Activated effector memory CD4-positive, alpha-beta T cell treated with anti-CD3 and anti-CD28 coated beads, Interleukin-2, amount 50 U/mL, for 16 hours (primary cell): Measurements from ENCODE around the gene ANAPC2.

Experiments
- DNase-seq: peaks from one replicate; pipeline ENCODE4 v3.0.0-alpha.2; 2020

Gene ANAPC2

DNA sequence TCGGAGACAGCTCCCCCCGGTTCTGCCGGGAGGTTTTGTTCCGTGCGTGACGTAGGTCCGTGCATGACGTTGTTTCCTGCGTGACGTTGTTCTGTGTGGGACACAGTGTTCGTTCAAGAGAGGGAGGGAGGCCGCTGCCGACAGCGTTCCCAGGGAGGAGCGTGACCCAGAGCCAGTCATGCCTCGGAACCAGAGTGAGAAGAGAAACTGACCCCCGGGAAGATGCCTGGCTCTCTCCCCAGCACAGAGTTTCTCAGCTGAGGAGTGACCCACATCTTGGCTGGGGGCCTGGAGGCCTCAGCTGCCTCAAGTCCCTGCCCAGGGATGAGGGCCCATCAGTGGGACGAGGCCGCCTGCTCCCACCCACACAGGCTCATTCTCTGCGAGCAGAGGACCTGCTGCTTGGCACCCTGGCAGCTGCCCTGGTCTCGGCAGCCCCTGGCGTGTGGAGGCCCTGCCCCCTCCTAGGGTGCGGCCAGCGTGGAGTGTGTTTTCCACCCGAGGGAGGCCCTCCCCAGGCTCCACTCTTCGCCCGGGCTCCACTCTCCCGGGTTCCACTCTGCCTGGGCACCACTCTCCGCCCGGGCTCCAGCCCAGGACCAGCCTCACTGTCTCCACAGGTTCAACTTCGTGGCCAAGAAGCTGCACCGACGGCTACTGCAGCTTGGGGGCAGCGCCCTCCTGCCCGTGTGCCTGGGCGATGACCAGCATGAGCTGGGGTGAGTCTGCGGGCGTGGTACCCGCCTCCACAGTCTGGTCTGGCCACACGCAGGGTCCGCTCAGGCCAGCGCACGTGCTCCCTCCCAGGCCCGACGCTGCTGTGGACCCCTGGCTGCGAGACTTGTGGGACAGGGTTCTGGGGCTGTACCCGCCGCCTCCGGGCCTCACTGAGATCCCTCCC lies 25.1 kb upstream of the ANAPC2 start:
- no peak for DNase-seq

DNA sequence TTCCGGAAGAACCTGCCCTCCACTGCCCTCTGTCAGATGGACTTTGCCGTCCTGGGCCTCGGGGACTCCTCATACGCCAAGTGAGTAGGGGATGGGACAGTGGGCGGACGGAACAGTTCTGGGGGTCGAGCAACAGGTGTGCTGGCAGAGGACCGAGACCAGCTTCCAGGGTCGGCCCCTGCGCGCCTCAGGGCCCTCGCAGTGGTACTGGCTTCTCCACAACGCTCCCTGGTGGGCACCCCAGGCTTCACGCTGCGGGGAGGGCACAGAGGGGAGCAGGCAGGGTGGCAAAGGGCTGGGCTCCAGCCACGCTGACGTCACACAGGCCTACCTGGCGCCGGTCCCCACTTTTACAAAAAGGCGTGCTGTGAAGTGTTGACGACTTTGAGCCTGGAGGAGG lies 24.2 kb upstream of the ANAPC2 start:
- DNase-seq, result no peak

DNA sequence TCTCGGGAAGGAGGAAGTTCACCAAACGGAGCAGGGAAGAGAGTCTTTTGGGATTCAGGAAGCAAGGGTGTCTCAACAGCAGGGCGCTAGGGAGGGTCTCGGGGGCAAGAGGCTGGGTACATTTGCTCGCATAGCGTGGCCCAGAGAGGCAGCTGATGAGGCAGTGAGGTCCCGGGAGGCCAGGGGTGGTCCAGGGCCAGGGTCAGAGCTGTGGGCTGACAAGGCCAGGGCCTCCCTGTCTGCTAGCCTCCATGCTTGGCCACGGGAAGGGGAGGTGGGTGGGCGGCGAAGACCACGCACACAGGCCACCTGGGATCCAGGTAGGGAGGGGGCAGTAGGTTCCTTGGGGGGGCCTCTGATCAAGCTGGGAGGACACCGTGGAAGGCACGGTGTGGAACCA lies 23.2 kb upstream of the ANAPC2 start:
- no peak for DNase-seq

DNA sequence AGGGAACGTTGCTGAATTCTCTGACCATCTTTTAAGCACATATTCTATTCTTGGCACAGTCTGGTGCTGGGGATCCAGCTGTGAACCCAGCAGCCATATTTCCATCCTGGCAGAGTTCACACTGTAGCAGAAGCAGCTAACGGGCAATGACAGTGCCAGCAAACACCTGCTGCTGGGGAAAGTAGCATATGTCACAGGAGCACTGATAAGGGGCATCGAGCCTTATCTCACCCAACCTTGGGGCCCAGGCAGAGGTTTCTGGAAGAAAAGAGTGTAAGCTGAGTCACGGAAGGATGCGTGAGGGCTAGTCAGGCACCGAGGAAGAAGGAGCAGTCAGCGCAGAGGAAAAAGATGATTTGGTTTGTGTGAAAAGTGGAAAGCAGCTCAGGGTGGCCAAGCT lies 18.2 kb upstream of the ANAPC2 start:
- no peak for DNase-seq

DNA sequence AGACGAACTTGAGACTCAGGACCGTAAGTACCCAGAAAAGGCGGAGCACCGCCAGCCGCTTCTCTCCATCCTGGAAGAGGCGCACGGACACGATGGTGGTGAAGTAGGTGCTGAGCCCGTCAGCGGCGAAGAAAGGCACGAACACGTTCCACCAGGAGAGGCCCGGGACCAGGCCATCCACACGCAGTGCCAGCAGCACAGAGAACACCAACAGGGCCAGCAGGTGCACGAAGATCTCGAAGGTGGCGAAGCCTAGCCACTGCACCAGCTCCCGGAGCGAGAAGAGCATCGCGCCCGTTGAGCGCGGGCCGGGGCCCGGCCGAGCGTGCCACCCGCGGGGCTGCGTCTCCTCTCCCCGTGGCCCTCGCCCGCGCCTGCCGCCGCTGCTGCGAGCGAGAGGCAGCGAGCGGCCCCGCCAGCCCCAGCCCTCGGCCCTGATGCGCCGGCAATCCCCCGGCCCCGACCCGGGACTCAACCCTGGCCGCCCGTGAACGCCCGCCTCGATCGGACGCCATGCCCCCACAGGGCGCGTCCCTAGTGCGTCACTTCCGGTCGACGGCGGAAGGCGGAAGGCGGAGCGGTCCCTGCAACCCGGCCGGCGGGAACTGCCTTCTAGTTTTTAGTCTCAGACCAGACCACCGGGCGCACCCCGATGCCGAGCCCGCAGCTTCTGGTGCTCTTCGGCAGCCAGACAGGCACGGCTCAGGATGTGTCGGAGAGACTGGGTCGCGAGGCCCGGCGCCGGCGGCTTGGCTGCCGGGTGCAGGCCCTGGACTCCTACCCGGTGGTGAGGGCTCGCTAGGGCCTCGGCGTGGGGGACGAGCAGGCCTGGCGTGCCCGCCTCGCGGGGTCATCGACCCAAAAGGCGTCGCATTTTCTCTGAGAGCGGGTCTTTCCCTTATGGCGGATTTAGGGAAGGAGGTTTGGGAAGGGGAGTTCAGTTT lies 17.0 kb upstream of the ANAPC2 start, which contains the start of the genes NDOR1 and TMEM203:
TSS of gene NDOR1 (plus strand) at position 575 of the 944 bp plus-strand sequence. CDS start at position 653, 78 bp downstream.
TSS of gene TMEM203 (minus strand) at position 523 of the 944 bp plus-strand sequence. CDS start at position 289, 234 bp downstream.
- peak; percentile 98 for DNase-seq

DNA sequence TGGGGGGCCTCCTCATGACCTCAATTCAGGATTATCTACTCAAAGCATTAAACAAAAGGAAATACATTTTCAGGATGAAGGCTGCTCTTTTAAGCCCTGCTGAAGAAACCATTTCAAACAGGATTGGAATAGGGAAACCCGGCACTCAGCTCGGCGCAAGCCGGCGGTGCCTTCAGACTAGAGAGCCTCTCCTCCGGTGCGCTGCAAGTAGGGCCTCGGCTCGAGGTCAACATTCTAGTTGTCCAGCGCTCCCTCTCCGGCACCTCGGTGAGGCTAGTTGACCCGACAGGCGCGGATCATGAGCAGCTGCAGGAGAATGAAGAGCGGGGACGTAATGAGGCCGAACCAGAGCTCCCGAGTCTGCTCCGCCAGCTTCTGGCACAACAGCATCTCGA lies 16.4 kb upstream of the ANAPC2 start:
- no peak for DNase-seq

DNA sequence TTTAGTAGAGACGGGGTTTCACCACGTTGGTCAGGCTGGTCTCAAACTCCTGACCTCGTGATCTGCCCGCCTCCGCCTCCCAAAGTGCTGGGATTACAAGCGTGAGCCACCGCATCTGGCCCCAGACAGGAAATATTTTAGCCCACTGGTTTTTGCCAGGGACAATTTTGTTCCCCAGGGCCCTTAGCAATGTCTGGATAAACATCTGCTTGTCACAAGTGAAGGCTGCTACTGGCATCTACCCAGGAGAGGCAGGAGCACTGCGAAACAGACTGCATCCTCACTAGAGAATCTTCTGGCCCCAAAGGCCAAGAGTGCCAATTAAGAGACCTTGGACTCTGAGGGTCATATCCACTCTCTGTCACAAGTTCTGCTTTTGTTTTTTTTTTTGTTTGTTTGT lies 14.6 kb upstream of the ANAPC2 start:
- no peak for DNase-seq

DNA sequence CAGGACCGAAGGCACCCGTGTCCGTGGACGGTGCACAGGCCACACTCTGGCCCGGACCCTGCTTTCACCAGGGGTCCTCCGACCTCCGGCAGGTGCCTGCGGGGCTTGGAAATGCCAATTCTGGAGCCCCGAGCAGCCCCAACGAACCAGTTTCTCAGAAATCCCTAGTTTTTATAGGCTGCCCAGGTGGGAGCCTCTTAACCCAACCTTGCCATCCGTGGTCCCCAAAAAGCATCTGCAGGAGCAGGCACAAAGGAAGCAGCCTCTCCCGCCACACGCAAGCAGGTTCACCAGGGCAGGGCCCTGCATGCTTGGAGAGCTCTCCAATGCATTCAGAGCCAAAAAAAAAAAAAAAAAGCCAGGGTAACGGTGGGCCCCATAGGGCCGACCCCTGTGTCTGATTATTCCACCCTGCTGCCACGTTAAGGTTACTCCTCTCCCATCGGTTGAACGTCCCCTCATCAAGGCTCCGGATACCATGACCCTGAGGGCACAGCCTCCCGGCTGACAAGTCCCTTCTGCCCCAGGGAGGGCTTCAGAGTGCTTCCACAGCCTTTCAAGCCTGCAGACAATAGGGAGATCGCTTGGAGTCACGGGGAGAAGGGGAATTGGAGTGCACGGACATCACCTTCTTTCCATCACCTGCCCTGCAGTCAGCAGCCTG lies 13.0 kb upstream of the ANAPC2 start:
- no peak for DNase-seq

DNA sequence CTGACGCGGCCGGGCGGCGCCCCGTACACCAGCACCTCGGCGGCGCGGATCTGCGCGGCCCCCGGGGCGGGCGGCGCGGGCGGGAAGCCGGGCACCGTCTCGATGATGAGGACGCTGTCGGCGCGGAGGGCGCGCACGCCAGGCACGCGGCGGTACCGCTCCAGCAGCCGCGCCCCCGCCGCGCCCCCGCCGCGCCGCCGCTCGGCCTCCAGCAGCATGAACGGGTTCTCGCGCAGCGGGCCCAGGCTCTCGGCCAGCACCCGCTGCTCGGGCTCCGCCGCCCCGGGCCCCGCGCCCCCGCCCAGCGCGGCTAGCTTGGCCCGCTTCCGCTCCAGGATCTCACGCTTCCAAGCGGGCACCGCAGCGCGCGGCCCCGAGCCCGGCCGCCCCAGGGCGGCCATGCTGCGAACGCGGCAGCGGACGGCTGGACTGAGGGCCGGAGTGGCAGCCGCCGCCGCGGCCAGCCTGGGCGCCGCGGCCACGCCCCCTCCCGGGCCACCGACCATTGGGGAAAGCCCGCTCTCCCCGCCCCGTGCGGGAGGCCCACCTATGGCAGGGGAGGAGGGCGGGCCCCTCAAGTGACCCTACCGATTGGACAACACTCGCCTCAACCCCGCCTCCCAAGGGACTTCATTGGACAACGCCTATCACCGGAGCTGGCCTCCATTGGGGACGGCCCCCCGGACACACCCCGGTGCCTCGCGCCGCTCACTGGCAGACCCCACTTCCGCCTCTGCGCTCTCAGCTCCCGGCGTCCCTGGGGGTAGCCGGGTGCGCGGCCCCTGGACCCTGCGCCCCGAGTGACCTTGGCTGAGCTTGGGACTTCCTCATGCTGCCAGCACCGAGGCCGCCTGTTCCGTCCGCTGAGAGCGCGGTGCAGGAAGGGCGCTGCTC lies 12.2 kb upstream of the ANAPC2 start, which contains the start of gene TPRN:
TSS of gene TPRN (minus strand) at position 431 of the 894 bp plus-strand sequence. CDS start at position 401, 30 bp downstream.
- DNase-seq, result peak; percentile 100

DNA sequence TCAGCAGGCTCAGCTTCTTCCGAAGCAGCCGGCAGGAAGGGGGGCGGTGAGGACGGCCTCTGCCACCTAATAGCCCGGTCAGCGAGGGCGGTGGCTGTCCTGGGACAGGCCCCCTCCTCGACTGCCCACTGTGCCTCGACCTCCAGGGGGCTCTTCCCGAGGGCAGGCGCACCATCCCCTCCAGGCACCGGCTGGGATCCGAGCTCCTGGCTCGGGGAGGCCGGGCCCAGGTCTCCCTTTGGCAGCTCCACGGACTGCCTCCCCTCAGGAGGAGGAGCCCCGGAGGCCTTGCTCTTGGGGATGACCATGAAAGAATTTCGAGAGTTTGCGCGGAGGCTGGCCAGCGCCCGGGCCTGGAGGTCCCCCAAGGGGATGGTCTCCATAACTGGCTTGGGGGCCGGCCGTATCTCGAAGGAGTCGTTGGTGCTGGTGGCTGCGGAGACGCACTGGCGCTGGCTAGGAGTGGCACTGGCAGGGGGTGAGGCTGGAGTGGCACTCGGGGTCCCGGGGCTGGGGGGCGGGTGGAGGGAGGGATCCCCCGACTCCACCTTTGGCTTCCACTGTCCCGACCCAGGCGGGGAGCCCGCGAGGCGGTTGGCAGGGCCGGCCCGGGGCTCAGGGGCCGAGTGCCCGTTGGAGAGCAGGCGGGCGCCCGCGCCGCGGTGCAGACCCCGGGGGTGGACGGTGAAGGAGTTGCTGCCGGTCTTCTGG lies 11.2 kb upstream of the ANAPC2 start:
- DNase-seq, result no peak

DNA sequence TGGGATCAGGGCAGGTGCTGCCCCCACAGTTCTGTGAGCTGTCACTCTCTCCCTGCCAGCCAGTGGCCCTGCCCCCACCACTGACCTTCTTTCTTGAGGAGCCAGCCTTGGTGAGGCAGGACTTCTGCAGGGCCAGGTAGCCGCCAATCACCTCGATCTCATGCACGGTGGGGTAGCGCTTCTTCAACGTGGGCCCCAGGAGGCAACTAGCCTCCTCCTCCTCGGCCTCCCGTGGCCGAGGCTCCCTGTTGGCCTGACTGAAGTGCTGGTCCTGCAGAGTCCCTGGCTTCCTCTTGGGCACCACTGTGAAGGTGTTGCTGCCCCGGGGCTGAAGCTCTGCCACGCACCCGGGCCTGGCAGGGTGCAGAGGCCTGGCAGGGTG lies 10.5 kb upstream of the ANAPC2 start:
- DNase-seq, result no peak

DNA sequence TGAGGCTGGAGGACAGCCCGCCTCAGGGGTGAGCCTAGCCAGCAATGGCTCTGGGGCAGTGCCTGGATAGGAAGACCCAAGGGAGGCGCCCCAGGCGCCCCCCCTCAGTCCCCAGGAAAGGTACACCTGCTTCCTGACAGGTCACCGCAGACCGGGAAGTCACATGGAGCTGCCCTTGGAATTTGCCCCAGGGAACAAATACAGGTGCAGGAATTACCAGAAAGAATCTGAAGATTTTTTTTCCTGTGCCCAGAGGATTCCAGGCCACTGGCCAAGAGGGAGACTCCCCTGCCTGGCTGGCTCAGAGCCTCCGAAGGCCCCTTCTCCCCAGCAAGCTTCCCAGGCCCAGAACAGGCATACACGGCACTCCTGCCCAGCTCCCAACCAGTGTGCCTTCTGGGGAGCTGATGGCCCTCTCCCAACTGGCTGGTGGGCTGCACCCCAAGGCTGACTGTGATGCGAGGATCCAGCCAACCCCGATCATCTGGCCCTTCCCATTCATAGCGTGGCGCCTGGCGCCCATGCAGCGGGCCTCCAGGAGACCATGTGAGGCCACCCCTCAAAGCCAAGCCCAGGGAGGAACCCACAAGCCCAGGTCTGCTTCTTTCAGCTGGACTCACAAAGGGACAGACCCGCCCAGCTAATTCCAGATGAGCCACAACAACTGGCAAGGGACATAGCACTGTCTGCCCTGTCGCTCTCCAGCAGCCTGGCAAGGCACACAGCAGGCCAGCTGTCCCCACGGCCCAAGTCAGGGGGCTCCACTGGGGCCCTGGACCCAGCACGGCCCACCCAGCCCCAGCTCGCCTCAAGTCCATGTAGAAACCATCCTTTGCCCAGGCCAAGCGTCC lies 9.9 kb upstream of the ANAPC2 start:
- no peak for DNase-seq

DNA sequence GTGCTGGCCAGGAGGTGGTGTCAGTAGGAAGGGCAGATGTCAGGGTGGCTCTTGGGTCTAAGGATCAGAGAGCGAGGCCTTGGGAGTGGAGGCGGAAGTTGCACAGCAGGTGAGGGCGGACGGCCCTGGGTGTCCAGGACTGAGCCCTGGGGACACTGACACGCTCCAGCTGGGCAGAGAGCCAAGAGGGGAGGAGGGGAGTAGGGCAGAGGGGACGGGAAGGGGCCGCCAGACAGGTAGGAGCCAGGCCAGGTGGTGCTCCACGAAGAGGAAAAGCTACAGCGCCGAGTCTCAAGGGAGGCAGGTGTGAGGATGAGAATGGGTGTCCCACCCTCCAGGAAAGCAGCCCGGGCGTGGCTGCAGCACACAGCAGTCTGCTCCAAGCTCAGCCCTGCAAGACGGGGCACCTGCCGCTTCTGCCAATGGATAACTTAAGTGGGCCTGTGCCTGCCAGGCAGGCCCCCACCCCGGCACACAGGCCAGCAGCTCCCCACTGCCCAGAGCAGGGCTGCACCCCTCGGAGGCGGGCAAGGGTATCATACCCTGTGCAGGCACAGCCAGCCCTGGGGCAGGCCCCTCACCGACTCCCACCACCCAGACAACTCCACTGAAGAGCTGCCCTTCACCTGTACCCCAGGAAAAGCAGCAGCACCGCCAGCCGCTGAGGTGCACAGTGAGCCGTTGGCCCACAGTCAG lies 7.3 kb upstream of the ANAPC2 start:
- no peak for DNase-seq

DNA sequence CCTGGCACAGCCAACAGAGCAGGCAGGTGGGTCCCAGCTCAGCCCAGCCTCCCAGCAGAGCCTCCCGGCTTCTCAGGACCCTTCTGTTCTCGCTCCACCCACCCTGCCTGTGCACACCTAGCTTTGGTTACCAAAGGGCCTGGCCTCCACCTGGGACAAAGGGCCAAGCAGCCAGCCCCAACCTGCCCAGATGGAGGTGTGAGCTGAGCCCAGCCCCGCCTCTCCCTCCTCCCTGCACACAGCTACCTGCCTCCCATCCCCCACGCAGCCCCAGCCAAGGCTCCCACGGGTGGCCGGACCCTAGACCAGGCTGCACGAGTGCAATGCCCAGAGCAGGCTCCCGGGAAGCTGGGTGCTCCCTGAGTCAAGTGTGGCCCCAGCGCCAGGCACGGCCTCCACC lies 6.5 kb upstream of the ANAPC2 start:
- DNase-seq, result no peak

DNA sequence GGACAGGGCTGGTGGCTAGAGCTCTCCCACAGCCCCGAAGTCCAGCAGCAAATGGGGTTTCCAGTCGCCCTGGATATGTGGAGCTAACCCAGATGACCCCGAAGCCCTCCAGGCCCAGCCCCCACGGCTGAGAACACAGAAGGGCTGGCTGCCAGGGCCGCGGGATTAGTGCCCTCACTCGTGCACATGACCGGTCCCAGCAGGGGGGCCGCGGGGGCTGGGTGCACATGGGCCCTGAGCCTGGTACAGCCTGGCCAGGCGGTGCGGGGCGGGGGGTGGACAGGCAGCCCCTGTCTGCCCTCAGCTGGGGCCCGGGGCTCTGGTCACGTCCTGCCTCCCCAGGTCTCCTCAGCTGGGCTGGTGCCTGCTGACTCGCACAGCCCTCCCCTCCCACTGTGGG lies 6.0 kb upstream of the ANAPC2 start:
- no peak for DNase-seq

DNA sequence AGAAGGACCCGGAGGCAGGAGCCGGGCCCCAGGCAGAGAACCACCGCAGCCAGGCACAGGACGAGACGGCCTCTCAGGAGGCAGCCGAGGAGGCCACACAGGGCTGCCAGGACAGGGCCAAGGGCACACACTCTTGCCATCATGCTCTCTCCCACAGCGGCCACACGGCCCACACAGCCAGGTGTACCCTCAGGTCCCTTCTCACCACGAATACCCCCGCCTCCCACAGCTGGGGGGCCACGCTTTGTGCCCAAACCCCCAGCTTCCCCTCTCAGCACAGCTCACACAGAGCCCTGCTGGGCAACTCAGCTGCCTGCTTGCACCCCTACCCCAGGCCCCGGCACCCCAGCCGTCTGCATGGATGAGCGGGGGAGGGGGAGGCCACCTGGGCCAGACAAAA lies 5.4 kb upstream of the ANAPC2 start:
- DNase-seq, result no peak

DNA sequence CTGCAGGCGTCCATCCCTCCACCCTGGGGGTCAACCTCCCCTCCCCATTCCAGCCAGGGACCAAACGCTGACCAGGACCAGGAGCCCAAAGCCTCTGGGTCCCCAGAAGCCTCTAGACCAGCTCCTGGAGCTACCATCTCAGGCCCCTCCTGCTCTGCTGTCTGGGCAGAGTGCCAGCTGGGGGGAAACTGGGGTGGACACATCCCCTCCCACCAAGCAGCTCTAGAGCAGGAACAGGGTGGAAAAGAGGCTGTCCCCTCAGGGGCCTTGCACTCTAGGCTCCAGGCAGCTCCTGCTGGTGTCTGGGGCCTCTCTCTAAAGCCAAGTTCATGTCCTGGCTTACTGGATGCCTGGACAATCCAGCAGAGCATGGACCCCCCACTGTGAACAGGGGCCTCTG lies 4.5 kb upstream of the ANAPC2 start:
- DNase-seq, result no peak

DNA sequence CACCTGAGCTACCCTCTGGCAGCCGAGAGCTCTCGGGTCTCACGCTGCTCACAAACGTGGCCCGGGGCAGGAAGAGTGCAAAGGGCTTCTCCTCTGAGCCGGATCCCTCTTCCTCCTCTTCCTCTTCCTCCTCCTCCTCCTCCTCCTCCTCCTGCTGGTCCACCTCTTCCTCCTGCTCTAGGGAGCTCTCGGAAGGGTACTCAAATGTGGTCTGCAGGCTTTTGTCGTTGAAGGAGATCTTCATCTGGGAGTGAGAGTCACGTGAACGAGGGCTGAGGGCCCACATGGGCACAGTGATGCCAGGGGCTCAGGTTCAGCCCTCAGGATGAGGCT lies 4.1 kb upstream of the ANAPC2 start:
- DNase-seq, result no peak

DNA sequence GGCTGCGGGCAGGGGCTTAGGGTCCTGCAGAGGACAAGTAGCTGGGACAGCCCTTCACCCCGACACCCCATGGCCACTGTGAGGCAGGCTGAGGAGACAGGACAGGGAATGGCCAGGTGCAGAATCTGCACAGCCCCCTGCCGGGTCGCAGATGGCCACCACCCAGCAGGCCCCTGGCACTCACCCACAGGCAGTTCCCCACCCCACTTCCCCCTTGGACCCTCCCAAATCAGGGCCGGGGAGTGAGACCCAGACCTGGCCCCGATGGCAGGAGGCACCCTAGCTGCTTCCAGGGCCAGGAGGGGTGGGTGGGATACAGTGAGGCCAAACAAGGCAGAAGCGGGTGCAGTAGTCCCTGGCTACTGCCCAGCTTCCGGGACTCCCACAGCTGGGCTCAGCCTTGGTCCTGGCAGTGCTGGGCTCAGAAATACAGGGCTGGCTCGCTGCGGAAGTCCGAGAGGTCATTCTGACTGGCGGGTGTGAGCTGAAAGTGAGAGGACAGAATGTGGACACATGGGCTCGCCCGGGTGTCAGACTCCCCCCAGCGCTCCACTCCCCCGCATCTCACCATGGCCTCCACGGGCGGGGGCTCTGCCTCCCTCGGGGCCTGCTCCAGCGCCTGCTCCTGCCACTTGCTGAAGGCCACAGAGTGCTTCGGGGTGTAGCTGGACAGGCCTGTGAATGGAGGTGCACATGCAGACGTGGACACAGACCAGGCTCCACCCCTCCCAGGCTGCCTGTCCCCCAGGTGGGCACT lies 3.5 kb upstream of the ANAPC2 start:
- no peak for DNase-seq
